Kidney epithelial cell (primary cell): Measurements from ENCODE around the gene EPB41. TPM values are rescaled to one million over a fixed set of nuclear protein-coding genes. Genes with fewer than 3 reads are reported as not detected.
A peak's percentile ranks its signal among the peaks of the same experiment; 100 is the strongest.

Source experiments
- DNase-seq: peaks from one replicate; pipeline ENCODE4 v3.0.0-alpha.2; 2010; ENCODE audit warnings: low read depth
- H3K27me3 ChIP-seq: 2 replicates; pipeline ENCODE4 v1.6.0; 2011; ENCODE audit warnings: low read length; ENCODE audit not compliant: control insufficient read depth, insufficient read depth
- H3K36me3 ChIP-seq: 2 replicates; pipeline ENCODE4 v1.5.1; 2011; ENCODE audit warnings: low read length; ENCODE audit not compliant: control insufficient read depth, insufficient read depth
- H3K4me3 ChIP-seq: 2 replicates; pipeline ENCODE4 v1.5.1; 2011; ENCODE audit warnings: low read depth, mild to moderate bottlenecking, control low read depth, low read length
- total RNA-seq: library from RNA; depleted of rRNA; stranded (reverse); fragments of >200 nt; gene quantifications from 2 replicates; pipeline ENCODE4 v1.2.3, GENCODE V29; 2015
- TF ChIP-seq, protein P1 (sequence below): IDR thresholded peaks from 2 replicates; pipeline ENCODE4 v1.5.1; 2011; ENCODE audit warnings: mild to moderate bottlenecking, moderate library complexity, low read length, control low read depth, inconsistent platforms; ENCODE audit not compliant: insufficient read depth, poor library complexity, severe bottlenecking

EPB41 gene
- total RNA-seq, 1 donor from 2014 or later, result 40.7 TPM

DNA sequence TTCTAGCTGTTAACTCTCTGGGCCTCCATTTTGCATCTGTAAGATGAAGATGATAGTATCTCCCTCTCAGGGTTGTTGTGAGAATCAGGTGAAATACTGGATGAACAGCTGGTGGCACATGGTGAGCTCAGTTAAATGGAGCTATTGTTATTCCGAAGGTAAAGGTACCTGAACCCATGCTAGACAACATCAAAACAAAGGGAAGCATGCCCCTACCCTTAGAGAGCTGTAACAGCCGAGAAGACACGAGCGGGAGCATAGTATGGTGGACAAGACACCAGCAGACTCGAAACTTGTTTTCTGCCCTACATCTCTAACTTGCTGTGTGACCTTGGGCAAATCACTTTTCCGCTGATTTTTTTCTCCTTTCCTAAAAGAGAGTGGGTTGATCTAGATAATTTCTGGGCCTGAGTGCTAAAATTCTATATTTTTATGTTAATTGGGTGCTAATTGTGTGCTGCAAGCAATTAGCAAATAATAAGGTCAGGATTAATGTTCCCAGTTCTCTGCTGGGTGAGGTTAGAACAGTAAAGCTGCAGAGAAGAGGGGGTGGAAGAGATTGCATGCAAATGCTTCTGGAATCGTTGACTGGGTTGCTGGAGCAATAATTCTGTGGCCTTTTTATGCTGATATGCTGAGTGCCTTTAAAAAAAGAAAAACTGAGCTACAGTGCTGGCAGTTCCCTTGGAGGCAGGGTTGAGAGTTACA is 198.5 kb downstream of the EPB41 start:
- no peaks in the 10 kb centered on the region for H3K36me3 ChIP-seq
- TF ChIP-seq, protein P1, sequence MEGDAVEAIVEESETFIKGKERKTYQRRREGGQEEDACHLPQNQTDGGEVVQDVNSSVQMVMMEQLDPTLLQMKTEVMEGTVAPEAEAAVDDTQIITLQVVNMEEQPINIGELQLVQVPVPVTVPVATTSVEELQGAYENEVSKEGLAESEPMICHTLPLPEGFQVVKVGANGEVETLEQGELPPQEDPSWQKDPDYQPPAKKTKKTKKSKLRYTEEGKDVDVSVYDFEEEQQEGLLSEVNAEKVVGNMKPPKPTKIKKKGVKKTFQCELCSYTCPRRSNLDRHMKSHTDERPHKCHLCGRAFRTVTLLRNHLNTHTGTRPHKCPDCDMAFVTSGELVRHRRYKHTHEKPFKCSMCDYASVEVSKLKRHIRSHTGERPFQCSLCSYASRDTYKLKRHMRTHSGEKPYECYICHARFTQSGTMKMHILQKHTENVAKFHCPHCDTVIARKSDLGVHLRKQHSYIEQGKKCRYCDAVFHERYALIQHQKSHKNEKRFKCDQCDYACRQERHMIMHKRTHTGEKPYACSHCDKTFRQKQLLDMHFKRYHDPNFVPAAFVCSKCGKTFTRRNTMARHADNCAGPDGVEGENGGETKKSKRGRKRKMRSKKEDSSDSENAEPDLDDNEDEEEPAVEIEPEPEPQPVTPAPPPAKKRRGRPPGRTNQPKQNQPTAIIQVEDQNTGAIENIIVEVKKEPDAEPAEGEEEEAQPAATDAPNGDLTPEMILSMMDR, result no peak
- no peak overlapping the region for H3K4me3 ChIP-seq
- H3K27me3 ChIP-seq, result no peaks in the 10 kb centered on the region
- no peak for DNase-seq

DNA sequence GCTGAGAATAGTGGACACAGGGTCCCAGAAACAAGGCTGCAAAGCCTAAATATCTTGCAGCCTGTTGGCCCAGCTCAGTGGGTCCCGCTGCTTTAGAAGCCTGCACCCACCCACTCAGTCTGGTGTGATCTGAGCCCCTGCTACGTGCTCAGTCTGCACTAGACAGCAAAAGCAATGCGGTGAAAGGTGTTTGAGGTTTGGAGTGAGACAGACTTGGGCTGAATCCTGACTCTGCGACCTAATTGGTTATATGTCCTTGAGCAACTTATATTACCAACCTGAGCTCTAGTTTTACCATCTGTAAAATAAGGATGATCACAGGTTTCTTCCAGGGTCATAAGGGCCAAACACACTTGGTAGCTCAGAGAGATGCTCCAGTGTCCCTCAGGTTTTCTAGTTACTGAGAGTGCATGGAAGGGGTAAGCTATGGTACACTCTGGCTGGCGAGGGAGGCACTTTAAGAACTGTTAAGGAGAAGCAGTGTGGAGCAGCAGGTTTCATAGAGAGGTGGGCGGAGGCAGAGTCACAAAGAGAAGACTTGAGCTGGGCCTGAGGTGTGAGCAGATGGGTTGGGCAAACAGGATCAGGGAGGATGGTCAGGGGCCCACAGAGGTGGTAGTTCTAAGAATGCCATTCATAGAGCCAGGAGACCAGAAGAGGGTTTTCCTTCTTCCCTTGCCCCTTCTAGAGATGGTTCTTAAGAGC is 199.2 kb downstream of the EPB41 start:
- no peaks in the 10 kb centered on the region for H3K36me3 ChIP-seq
- H3K27me3 ChIP-seq, result no peaks in the 10 kb centered on the region
- TF ChIP-seq, protein P1, result no peak
- H3K4me3 ChIP-seq, result no peak overlapping the region
- DNase-seq, result no peak

DNA sequence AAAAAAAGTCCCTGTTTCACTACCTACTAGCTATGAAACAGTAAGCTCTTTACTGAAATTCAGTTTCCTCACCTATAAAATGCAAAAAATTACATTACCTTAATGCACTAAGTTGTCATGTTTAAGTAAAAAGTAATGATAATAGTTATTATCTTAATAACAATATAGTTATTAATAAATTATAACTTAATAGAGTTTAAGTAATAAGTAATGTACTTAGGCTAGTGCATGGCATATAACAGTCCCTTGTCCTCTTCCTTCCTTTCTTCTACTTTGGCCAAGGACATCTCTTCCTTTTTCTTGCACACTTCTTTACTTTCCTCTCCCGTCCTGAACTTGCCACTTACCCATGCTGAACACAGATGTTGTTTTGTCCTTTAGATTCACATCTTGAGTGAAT is 200.3 kb downstream of the EPB41 start:
- no peak for DNase-seq

DNA sequence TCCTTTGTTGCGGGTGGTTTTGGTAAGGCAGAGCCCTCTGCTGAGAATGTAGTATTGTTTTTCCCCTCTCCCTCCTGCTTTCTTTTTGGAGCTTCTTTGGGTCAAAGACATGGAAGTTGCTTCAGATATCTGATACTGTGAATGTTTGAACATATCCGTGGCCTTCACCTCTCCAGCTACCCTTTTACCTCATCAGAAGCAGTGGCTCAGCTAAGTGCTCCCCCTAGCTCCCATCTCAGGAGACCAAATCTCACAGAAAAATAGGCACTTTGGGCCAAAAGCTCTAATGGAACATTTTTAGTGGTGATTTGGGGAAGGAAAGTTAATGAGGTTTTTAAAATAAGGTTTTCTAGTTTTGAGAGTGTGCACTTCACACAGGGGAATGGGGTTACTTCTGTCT is 203.0 kb downstream of the EPB41 start:
- TF ChIP-seq, protein P1, result peak; percentile 32

More for the DNA sequence above, 200.3 kb downstream of the EPB41 start:
- TF ChIP-seq, protein P1, result no peak
- no peaks in the 10 kb centered on the region for H3K27me3 ChIP-seq
- H3K4me3 ChIP-seq, result no peak overlapping the region
- no peaks in the 10 kb centered on the region for H3K36me3 ChIP-seq

DNA sequence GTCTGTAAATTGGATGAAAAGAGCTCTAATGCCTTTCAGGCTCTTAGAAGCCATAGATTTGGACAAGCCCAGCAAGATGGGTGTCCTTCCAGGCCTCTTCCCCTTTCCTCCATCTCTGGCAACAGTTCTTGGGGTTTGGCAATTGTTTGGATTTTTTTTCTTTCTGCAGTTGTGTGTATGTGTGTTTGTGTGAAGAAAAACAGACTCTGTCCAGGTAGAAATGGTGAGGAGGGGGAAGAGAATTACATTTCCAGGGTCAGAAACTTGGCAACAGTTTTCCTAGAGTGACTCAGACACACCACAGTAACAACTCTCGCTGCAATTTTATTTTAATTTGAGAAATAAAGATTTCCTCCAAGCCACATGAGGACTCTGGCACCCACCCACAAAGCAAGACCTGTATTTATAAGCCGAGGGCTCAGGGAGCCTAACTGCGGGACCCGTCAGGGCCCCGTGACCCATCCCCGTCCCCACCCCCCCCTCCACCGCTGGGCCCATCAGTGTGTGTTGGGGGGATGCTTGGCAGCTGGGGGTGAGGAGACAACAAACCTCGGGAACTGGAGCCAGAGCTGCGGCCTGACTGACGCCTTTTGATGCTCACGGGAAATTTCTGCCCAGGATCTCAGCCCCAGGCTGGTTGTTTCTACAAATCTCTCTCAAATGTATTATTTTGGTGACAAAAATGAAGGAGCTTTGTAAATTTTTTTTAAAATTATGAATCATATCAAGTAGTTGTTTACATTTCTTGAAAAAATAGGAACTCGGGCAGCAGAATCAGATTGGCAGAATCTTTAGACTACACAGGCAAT is 205.0 kb downstream of the EPB41 start:
- DNase-seq, result no peak
- H3K36me3 ChIP-seq, result no peaks in the 10 kb centered on the region
- no peak overlapping the region for H3K4me3 ChIP-seq
- H3K27me3 ChIP-seq, result peaks cover 8% of the 10 kb centered on the region
- TF ChIP-seq, protein P1, result no peak

More for the DNA sequence above, 203.0 kb downstream of the EPB41 start:
- no peak for DNase-seq
- Histone ChIP-seq H3K4me3 (no peak overlapping the region), H3K27me3 (peaks cover 5% of the 10 kb centered on the region), H3K36me3 (no peaks in the 10 kb centered on the region)
